Measurements from ENCODE around the gene LZTFL1.
A peak's percentile ranks its signal among the peaks of the same experiment; 100 is the strongest.

LZTFL1 gene

GRCh38 chr3:45841757-45842491 lies at the start of gene LZTFL1:
LZTFL1 (minus strand) TSS chr3:45842119; CDS start chr3:45841991, 128 bp downstream.
- peak; percentile 98 for DNase-seq

- DNase-seq: peak; percentile 9
These were observed 48.5 kb upstream of the LZTFL1 start for GRCh38 chr3:45890405-45890804.

- no peak for DNase-seq
These were observed 47.4 kb upstream of the LZTFL1 start for GRCh38 chr3:45889337-45889736.

- no peak for DNase-seq
These were observed 46.0 kb upstream of the LZTFL1 start for GRCh38 chr3:45887759-45888511.

GRCh38 chr3:45887285-45887684 lies 45.4 kb upstream of the LZTFL1 start:
- no peak for DNase-seq

GRCh38 chr3:45885979-45886705 lies 44.2 kb upstream of the LZTFL1 start, which contains the start of gene CCR9:
CCR9 (plus strand) TSS chr3:45886543; CDS start chr3:45894934, 8,391 bp downstream.
- no peak for DNase-seq

GRCh38 chr3:45884368-45885201 lies 42.7 kb upstream of the LZTFL1 start:
- DNase-seq: no peak

- DNase-seq: no peak
These were observed 39.4 kb upstream of the LZTFL1 start for GRCh38 chr3:45881078-45882022.

- DNase-seq: no peak
These were observed 38.8 kb upstream of the LZTFL1 start for GRCh38 chr3:45880725-45881077.

GRCh38 chr3:45878124-45878523 lies 36.2 kb upstream of the LZTFL1 start:
- DNase-seq: no peak

- no peak for DNase-seq
These were observed 32.9 kb upstream of the LZTFL1 start for GRCh38 chr3:45874677-45875346.

GRCh38 chr3:45873638-45874037 lies 31.7 kb upstream of the LZTFL1 start:
- DNase-seq: no peak

- DNase-seq: no peak
These were observed 31.1 kb upstream of the LZTFL1 start for GRCh38 chr3:45873036-45873435.

GRCh38 chr3:45872569-45872968 lies 30.6 kb upstream of the LZTFL1 start:
- no peak for DNase-seq

- DNase-seq: no peak
These were observed 29.9 kb upstream of the LZTFL1 start for GRCh38 chr3:45871780-45872179.

- no peak for DNase-seq
These were observed 28.2 kb upstream of the LZTFL1 start for GRCh38 chr3:45870099-45870498.

GRCh38 chr3:45869638-45870037 lies 27.7 kb upstream of the LZTFL1 start:
- no peak for DNase-seq

- no peak for DNase-seq
These were observed 26.7 kb upstream of the LZTFL1 start for GRCh38 chr3:45868650-45869049.

- DNase-seq: no peak
These were observed 26.3 kb upstream of the LZTFL1 start for GRCh38 chr3:45868213-45868612.

- peak; percentile 20 for DNase-seq
These were observed 23.6 kb upstream of the LZTFL1 start for GRCh38 chr3:45865563-45865962.
